ENCODE results near the gene WNT6. TPM values are rescaled to one million over a fixed set of nuclear protein-coding genes. Genes with fewer than 3 reads are reported as not detected.

The WNT6 gene
- total RNA-seq, 1 experiment from 2014 or later = not detected

GRCh38 chr2:218883491-218884490 lies 24.2 kb downstream of the WNT6 start:
- Histone ChIP-seq H3K27me3 (ENCODE audit: control insufficient read depth, insufficient read depth, low read length) (peaks cover 97% of the 10 kb centered on the region), H3K4me3 (ENCODE audit: insufficient read depth, low read depth, low read length) (peak overlapping the region; percentile 12; the same call in 1 of the 2 replicates), H3K36me3 (replicated peaks; ENCODE audit: control insufficient read depth, insufficient read depth, low read length) (no peaks in the 10 kb centered on the region)
- peak; percentile 88 for DNase-seq

- peaks cover 92% of the 10 kb centered on the region for H3K27me3 ChIP-seq (ENCODE audit: control insufficient read depth, insufficient read depth, low read length)
- no peak for DNase-seq
- no peak overlapping the region for H3K4me3 ChIP-seq (ENCODE audit: insufficient read depth, low read depth, low read length)
- H3K36me3 ChIP-seq (replicated peaks; ENCODE audit: control insufficient read depth, insufficient read depth, low read length) = no peaks in the 10 kb centered on the region
Observed at GRCh38 chr2:218884519-218884918, 24.9 kb downstream of the WNT6 start.

- H3K36me3 ChIP-seq (replicated peaks; ENCODE audit: control insufficient read depth, insufficient read depth, low read length) = no peaks in the 10 kb centered on the region
- H3K4me3 ChIP-seq (ENCODE audit: insufficient read depth, low read depth, low read length) = no peak overlapping the region
- H3K27me3 ChIP-seq (ENCODE audit: control insufficient read depth, insufficient read depth, low read length) = peaks cover 92% of the 10 kb centered on the region
- peak; percentile 67 for DNase-seq
Observed at GRCh38 chr2:218885981-218886947, 26.7 kb downstream of the WNT6 start.

GRCh38 chr2:218887079-218887478 lies 27.5 kb downstream of the WNT6 start:
- peak; percentile 35 for DNase-seq
- Histone ChIP-seq H3K4me3 (ENCODE audit: insufficient read depth, low read depth, low read length) (no peak overlapping the region), H3K36me3 (replicated peaks; ENCODE audit: control insufficient read depth, insufficient read depth, low read length) (no peaks in the 10 kb centered on the region), H3K27me3 (ENCODE audit: control insufficient read depth, insufficient read depth, low read length) (peaks cover 92% of the 10 kb centered on the region)

GRCh38 chr2:218888341-218888740 lies 28.7 kb downstream of the WNT6 start:
- Histone ChIP-seq H3K4me3 (ENCODE audit: insufficient read depth, low read depth, low read length) (no peak overlapping the region), H3K27me3 (ENCODE audit: control insufficient read depth, insufficient read depth, low read length) (peaks cover 92% of the 10 kb centered on the region), H3K36me3 (replicated peaks; ENCODE audit: control insufficient read depth, insufficient read depth, low read length) (no peaks in the 10 kb centered on the region)
- peak; percentile 20 for DNase-seq

GRCh38 chr2:218889937-218890336 lies 30.3 kb downstream of the WNT6 start:
- peaks cover 92% of the 10 kb centered on the region for H3K27me3 ChIP-seq (ENCODE audit: control insufficient read depth, insufficient read depth, low read length)
- no peak overlapping the region for H3K4me3 ChIP-seq (ENCODE audit: insufficient read depth, low read depth, low read length)
- no peaks in the 10 kb centered on the region for H3K36me3 ChIP-seq (replicated peaks; ENCODE audit: control insufficient read depth, insufficient read depth, low read length)
- DNase-seq = peak; percentile 43

GRCh38 chr2:218890369-218890768 lies 30.8 kb downstream of the WNT6 start:
- DNase-seq = peak; percentile 18
- H3K27me3 ChIP-seq (ENCODE audit: control insufficient read depth, insufficient read depth, low read length) = peaks cover 92% of the 10 kb centered on the region
- H3K36me3 ChIP-seq (replicated peaks; ENCODE audit: control insufficient read depth, insufficient read depth, low read length) = no peaks in the 10 kb centered on the region
- no peak overlapping the region for H3K4me3 ChIP-seq (ENCODE audit: insufficient read depth, low read depth, low read length)

- H3K27me3 ChIP-seq (ENCODE audit: control insufficient read depth, insufficient read depth, low read length) = peaks cover 93% of the 10 kb centered on the region
- H3K36me3 ChIP-seq (replicated peaks; ENCODE audit: control insufficient read depth, insufficient read depth, low read length) = no peaks in the 10 kb centered on the region
- DNase-seq = no peak
- H3K4me3 ChIP-seq (ENCODE audit: insufficient read depth, low read depth, low read length) = no peak overlapping the region
Observed at GRCh38 chr2:218891275-218892135, 31.9 kb downstream of the WNT6 start.

GRCh38 chr2:218892693-218893348 lies 33.2 kb downstream of the WNT6 start:
- peak overlapping the region; percentile 13 for H3K4me3 ChIP-seq (ENCODE audit: insufficient read depth, low read depth, low read length)
- peaks cover 93% of the 10 kb centered on the region for H3K27me3 ChIP-seq (ENCODE audit: control insufficient read depth, insufficient read depth, low read length)
- no peaks in the 10 kb centered on the region for H3K36me3 ChIP-seq (replicated peaks; ENCODE audit: control insufficient read depth, insufficient read depth, low read length)
- peak; percentile 93 for DNase-seq

- DNase-seq = peak; percentile 28
- H3K27me3 ChIP-seq (ENCODE audit: control insufficient read depth, insufficient read depth, low read length) = peaks cover 93% of the 10 kb centered on the region
- no peaks in the 10 kb centered on the region for H3K36me3 ChIP-seq (replicated peaks; ENCODE audit: control insufficient read depth, insufficient read depth, low read length)
- peak overlapping the region; percentile 13; the same call in 1 of the 2 replicates for H3K4me3 ChIP-seq (ENCODE audit: insufficient read depth, low read depth, low read length)
Observed at GRCh38 chr2:218893349-218894150, 33.9 kb downstream of the WNT6 start.

- peak; percentile 61 for DNase-seq
- Histone ChIP-seq H3K36me3 (replicated peaks; ENCODE audit: control insufficient read depth, insufficient read depth, low read length) (no peaks in the 10 kb centered on the region), H3K27me3 (ENCODE audit: control insufficient read depth, insufficient read depth, low read length) (peaks cover 100% of the 10 kb centered on the region), H3K4me3 (ENCODE audit: insufficient read depth, low read depth, low read length) (no peak overlapping the region)
Observed at GRCh38 chr2:218894151-218894879, 34.7 kb downstream of the WNT6 start.

- DNase-seq = no peak
- H3K36me3 ChIP-seq (replicated peaks; ENCODE audit: control insufficient read depth, insufficient read depth, low read length) = no peaks in the 10 kb centered on the region
- no peak overlapping the region for H3K4me3 ChIP-seq (ENCODE audit: insufficient read depth, low read depth, low read length)
- peaks cover 100% of the 10 kb centered on the region for H3K27me3 ChIP-seq (ENCODE audit: control insufficient read depth, insufficient read depth, low read length)
Observed at GRCh38 chr2:218894880-218895157, 35.2 kb downstream of the WNT6 start.

Measured in H7 (cell line).